ENCODE results near the gene NCF4. TPM values are rescaled to one million over a fixed set of nuclear protein-coding genes. Genes with fewer than 3 reads are reported as not detected.

Gene NCF4
- total RNA-seq, 1 donor from 2014 or later = not detected

- H3K9me3 Mint-ChIP-seq = no peaks in the 10 kb centered on the region
- no peaks in the 10 kb centered on the region for H3K36me3 Mint-ChIP-seq (ENCODE audit: low read depth)
- H3K27ac Mint-ChIP-seq (ENCODE audit: unreplicated experiment) = no peak overlapping the region
- H3K4me3 Mint-ChIP-seq = no peak overlapping the region
- TF ChIP-seq, protein P1, sequence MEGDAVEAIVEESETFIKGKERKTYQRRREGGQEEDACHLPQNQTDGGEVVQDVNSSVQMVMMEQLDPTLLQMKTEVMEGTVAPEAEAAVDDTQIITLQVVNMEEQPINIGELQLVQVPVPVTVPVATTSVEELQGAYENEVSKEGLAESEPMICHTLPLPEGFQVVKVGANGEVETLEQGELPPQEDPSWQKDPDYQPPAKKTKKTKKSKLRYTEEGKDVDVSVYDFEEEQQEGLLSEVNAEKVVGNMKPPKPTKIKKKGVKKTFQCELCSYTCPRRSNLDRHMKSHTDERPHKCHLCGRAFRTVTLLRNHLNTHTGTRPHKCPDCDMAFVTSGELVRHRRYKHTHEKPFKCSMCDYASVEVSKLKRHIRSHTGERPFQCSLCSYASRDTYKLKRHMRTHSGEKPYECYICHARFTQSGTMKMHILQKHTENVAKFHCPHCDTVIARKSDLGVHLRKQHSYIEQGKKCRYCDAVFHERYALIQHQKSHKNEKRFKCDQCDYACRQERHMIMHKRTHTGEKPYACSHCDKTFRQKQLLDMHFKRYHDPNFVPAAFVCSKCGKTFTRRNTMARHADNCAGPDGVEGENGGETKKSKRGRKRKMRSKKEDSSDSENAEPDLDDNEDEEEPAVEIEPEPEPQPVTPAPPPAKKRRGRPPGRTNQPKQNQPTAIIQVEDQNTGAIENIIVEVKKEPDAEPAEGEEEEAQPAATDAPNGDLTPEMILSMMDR (conservative IDR thresholded peaks at IDR 0.05) = no peak
- no peak for DNase-seq (ENCODE audit: low read depth, low spot score)
- peaks cover 6% of the 10 kb centered on the region for H3K4me1 Mint-ChIP-seq
- H3K27me3 Mint-ChIP-seq (ENCODE audit: low read depth) = peaks cover 43% of the 10 kb centered on the region
These were observed 377 bp upstream of the NCF4 start for GRCh38 chr22:36860438-36860820.

- H3K4me3 Mint-ChIP-seq = no peak overlapping the region
- no peak overlapping the region for H3K27ac Mint-ChIP-seq (ENCODE audit: unreplicated experiment)
- TF ChIP-seq, protein P1 (conservative IDR thresholded peaks at IDR 0.05) = no peak
- no peak for DNase-seq (ENCODE audit: low read depth, low spot score)
- no peaks in the 10 kb centered on the region for H3K9me3 Mint-ChIP-seq
- H3K4me1 Mint-ChIP-seq = no peaks in the 10 kb centered on the region
- H3K36me3 Mint-ChIP-seq (ENCODE audit: low read depth) = no peaks in the 10 kb centered on the region
- H3K27me3 Mint-ChIP-seq (ENCODE audit: low read depth) = peaks cover 50% of the 10 kb centered on the region
These were observed 1.7 kb downstream of the NCF4 start for GRCh38 chr22:36862251-36863242.

DNA sequence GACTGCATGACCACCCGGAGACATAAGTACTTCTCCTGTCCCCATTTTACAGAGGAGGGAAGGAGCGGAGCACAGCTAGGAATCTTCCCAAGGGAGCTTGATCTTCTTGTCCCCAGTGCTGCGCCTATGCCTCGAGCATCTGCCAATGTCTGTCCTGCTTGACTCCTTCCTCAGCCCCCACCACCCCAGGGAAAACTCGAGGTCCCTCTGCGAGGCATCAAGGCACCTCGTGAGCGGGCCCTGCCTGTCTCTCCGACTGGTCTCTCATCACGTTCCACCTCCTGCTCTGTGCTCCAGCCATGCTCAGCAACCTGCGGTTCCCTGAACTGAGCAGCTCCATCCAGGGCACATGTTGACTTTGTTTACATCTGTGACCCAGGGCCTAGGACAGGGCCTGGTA, 2.5 kb downstream of the NCF4 start:
- TF ChIP-seq, protein P1 (conservative IDR thresholded peaks at IDR 0.05) = no peak
- Mint-ChIP-seq H3K9me3 (no peaks in the 10 kb centered on the region), H3K4me3 (no peak overlapping the region), H3K4me1 (no peaks in the 10 kb centered on the region), H3K27ac (ENCODE audit: unreplicated experiment) (no peak overlapping the region), H3K27me3 (ENCODE audit: low read depth) (peaks cover 47% of the 10 kb centered on the region), H3K36me3 (ENCODE audit: low read depth) (no peaks in the 10 kb centered on the region)
- DNase-seq (ENCODE audit: low read depth, low spot score) = no peak

DNA sequence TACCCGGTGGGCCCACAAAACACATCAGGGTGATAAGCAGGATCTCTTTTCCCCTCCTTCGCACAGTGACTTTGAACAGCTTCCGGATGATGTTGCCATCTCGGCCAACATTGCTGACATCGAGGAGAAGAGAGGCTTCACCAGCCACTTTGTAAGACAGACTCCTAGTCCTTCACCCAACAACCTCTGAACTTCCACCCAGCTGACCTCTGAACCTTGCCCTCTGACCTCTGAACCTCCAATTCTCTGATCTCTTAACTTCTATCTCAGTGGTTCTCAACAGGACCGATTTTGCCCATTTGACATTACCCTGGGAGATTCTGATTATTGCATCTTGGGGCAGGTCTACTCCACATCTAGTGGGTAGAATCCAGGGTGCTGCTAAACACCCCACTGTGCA, 3.2 kb downstream of the NCF4 start:
- Mint-ChIP-seq H3K27ac (ENCODE audit: unreplicated experiment) (no peak overlapping the region), H3K4me1 (no peaks in the 10 kb centered on the region), H3K36me3 (ENCODE audit: low read depth) (no peaks in the 10 kb centered on the region), H3K9me3 (no peaks in the 10 kb centered on the region), H3K27me3 (ENCODE audit: low read depth) (peaks cover 45% of the 10 kb centered on the region), H3K4me3 (no peak overlapping the region)
- TF ChIP-seq, protein P1 (conservative IDR thresholded peaks at IDR 0.05) = no peak
- no peak for DNase-seq (ENCODE audit: low read depth, low spot score)

GRCh38 chr22:36864454-36865215, 3.8 kb downstream of the NCF4 start:
- Mint-ChIP-seq H3K9me3 (no peaks in the 10 kb centered on the region), H3K36me3 (ENCODE audit: low read depth) (no peaks in the 10 kb centered on the region)

More at GRCh38 chr22:36864454-36865215, 3.8 kb downstream of the NCF4 start:
- TF ChIP-seq, protein P1 (conservative IDR thresholded peaks at IDR 0.05) = no peak
- Mint-ChIP-seq H3K27ac (ENCODE audit: unreplicated experiment) (no peak overlapping the region), H3K27me3 (ENCODE audit: low read depth) (peaks cover 47% of the 10 kb centered on the region), H3K4me3 (no peak overlapping the region), H3K4me1 (no peaks in the 10 kb centered on the region)
- no peak for DNase-seq (ENCODE audit: low read depth, low spot score)
